SW 1271 (cell line): ENCODE results near the gene TLCD2.
"Not testable (repeated sequence)": the region's sequence is repeated elsewhere in the genome, so short reads cannot be mapped to it uniquely, and the experiment has no call there.

Experiments
- DNase-seq, 2 experiments: peaks; one replicate each; lab custom pipeline; 2025; lab: John Stamatoyannopoulos, UW

The TLCD2 gene

DNA sequence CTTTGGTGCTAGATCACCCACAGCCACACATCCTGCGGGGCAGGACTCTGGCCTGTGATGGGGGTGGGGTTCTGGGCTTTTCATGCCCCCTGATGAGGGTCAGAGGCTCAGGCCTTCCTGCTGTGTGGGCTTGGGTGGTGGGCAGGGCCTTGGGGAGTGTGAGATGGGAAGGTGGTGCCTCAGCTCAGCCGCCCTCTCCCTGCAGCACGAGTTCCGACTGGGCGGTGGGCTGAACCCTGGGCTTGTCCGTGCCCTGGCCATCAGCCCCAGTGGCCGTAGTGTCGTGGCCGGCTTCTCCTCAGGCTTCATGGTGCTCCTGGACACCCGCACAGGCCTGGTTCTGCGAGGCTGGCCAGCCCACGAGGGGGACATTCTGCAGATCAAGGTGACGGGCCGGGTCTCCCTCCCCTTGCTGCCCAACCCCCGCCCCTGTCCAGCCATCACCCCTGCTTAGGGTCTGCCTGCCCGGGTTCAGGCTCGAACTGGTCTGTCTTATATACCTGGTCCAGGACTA, 25.7 kb upstream of the TLCD2 start:
- DNase-seq = no peak

- DNase-seq = no peak
These were observed 25.2 kb upstream of the TLCD2 start for GRCh38 chr17:1735418-1735817.

DNA sequence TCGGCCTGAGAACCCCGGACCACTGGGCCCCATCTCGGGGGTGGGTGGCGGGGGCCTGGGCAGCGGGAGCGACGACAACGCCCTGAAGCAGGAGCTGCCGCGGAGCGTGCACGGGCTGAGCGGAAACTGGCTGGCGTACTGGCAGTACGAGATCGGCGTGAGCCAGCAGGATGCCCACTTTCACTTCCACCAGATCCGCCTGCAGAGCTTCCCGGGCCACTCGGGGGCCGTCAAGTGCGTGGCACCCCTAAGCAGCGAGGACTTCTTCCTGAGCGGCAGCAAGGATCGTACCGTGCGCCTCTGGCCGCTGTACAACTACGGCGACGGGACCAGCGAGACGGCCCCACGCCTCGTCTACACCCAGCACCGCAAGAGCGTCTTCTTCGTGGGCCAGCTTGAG, 23.6 kb upstream of the TLCD2 start:
- no peak for DNase-seq

DNA sequence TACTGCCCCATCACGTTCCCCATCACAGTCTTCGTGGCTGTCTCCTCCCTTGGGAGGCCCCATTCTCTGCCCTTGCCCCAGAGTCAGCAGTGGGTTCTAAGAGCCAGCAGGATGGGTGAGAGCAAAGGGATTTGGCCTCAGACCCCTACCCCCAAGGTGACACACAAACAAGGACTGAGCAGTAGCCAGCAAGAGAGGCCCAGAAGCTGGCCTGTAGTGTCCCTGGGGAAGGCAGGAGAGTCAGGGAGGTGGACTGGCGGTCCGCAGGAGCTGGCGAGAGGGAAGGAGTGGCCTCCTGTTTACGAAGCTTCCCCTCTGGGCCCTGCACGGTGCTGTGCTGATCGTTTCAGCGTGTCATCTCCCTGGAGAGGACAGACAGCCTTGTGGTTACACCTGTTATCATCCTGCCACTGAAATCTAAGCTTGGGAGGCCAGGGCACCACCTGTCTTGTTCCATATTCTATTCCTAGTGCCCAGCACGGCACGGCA, 22.7 kb upstream of the TLCD2 start:
- DNase-seq = no peak

GRCh38 chr17:1732241-1732832, 22.2 kb upstream of the TLCD2 start:
- DNase-seq = no peak

DNA sequence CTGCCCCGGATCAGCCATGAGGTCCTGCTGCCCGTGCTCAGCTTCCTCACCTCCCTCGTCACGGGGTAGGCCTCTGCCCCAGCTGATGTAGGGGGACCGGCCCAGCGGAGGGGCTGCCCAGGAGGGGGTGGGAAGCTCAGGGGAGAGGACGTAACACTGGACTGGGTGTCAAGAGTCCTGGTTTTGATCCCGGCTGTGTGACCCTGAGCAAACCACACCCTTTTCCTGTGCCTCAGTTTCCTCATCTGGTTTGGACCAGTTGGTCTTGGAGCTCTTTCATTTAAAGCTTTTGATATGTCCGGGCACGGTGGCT, 21.0 kb upstream of the TLCD2 start:
- no peak for DNase-seq

GRCh38 chr17:1730326-1731193, 20.4 kb upstream of the TLCD2 start:
- DNase-seq = peak in 1 of 2 experiments; percentile 30

DNA sequence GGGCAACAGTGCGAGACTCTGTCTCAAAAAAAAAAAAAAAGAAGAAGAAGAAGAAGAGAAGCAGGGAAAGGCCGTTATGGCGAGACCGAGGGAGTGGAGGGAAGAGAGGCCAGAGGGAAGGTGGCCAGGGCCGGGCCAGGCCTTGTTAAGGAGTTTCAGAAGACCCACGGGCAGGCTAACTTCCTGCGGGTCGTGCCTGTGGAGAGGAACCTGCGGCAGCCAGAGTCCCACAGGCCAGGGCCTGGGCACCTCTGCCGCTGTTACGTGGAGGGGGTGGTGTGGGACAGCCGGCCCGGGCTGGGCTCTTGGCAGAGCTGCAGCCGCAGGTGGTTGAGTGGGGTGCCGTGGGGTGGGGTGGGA, 19.8 kb upstream of the TLCD2 start:
- no peak for DNase-seq

DNA sequence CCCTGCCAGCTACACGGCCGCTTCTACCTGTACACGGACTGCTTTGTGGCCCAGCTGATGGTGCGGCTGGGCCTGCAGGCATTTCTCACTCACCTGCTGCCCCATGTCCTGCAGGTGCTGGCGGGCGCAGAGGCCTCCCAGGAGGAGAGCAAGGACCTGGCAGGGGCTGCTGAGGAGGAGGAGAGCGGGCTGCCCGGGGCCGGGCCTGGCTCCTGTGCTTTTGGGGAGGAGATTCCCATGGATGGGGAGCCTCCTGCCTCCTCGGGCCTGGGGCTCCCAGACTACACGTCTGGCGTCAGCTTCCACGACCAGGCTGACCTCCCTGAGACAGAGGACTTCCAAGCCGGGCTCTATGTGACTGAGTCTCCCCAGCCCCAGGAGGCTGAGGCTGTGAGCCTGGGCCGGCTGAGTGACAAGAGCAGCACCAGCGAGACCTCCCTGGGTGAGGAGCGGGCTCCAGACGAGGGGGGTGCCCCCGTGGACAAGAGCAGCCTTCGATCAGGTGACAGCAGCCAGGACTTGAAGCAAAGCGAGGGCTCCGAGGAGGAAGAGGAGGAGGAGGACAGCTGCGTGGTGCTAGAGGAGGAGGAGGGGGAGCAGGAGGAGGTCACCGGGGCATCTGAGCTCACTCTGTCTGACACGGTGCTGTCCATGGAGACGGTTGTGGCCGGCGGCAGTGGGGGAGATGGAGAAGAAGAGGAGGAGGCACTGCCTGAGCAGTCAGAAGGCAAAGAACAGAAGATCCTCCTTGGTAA, 17.9 kb upstream of the TLCD2 start:
- no peak for DNase-seq

GRCh38 chr17:1727258-1727789, 17.1 kb upstream of the TLCD2 start:
- no peak for DNase-seq

GRCh38 chr17:1726626-1727257, 16.6 kb upstream of the TLCD2 start:
- DNase-seq = no peak

DNA sequence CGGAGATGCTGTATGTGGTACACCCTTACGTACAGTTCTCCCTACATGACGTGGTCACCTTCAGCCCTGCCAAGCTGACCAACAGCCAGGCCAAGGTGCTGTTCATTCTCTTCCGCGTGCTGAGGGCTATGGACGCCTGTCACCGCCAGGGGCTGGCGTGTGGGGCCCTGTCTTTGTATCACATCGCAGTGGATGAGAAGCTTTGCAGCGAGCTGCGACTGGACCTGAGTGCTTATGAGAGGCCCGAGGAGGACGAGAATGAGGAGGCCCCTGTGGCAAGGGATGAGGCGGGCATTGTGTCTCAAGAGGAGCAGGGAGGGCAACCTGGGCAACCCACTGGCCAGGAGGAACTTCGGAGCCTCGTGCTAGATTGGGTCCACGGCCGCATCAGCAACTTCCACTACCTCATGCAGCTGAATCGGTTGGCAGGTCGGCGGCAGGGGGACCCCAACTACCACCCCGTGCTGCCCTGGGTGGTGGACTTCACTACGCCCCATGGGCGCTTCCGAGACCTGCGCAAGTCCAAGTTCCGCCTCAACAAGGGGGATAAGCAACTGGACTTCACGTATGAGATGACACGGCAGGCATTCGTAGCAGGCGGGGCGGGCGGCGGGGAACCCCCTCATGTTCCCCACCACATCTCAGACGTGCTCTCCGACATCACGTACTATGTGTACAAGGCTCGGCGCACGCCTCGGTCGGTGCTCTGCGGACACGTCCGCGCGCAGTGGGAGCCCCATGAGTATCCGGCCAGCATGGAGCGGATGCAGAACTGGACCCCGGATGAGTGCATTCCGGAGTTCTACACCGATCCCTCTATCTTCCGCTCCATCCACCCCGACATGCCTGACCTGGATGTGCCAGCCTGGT, 15.7 kb upstream of the TLCD2 start:
- DNase-seq = no peak

GRCh38 chr17:1724869-1725641, 14.9 kb upstream of the TLCD2 start:
- DNase-seq = no peak

DNA sequence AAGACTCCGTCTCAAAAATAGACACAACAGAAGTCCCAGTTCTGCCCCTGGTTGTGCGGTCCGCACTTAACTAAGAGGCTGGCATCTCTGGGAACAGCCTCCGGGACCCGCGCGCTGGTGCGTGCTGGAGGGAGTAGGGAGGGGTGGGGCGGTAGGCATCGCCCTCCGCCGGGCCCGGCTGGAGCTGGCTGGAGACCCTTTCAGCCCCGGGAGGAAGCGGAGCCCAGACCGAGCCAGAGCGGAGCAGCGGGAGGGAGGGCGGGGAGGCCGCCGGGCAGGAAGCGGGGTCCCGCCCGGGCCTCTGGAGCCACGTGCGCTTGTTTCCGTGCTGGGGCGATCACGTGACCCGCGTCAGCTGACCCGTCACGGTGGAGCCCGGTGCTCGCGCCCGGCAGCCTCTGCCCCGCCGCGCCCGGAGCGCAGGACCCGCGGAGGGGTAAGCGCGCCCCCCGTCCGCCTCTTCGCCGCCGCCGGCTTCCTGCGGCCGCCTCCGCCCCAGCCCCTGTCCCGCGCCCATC, 14.2 kb upstream of the TLCD2 start, which contains the start of gene WDR81:
Gene WDR81, plus strand, starts transcription at position 354 of the 518 bp plus-strand sequence. CDS start 256 bp downstream, outside the sequence.
- DNase-seq = peak; percentile 58 to 73

- DNase-seq = not testable (repeated sequence)
These were observed 11.8 kb upstream of the TLCD2 start for GRCh38 chr17:1722022-1722421.

- DNase-seq = peak in 1 of 2 experiments; percentile 41
These were observed 10.7 kb upstream of the TLCD2 start for GRCh38 chr17:1720856-1721386.

GRCh38 chr17:1718362-1719165, 8.4 kb upstream of the TLCD2 start:
- DNase-seq = no peak

- DNase-seq = peak; percentile 99
These were observed 6.9 kb upstream of the TLCD2 start for GRCh38 chr17:1716912-1717695.
